Body of pancreas (tissue), 4 donors: ENCODE results near the gene OR2A25. TPM values are rescaled to one million over a fixed set of nuclear protein-coding genes. Genes with fewer than 3 reads are reported as not detected.

Source experiments
- ATAC-seq: fragments of 150-250 bp; one replicate; pipeline ENCODE4 v1.9.1; 2016
- DNase-seq, 4 donors: peaks; one replicate each; pipeline ENCODE4 v3.0.0-alpha.2; 2019
- H3K27ac ChIP-seq, 4 donors: fragments of 200-600 bp; sonication (generic); 1 replicate in 3 of 4; 2 replicates in 1 of 4; pipeline versions ENCODE4 v1.5.1 to v1.6.1; 2016 to 2019; ENCODE audit warnings: mild to moderate bottlenecking in 1 of 4, mixed read lengths in 1 of 4, moderate library complexity in 1 of 4
- H3K27me3 ChIP-seq, 2 donors: fragments of 200-600 bp; sonication (generic); one replicate each; pipeline ENCODE4 v1.6.0; 2016; ENCODE audit warnings: mild to moderate bottlenecking in 1 of 2
- H3K36me3 ChIP-seq, 2 donors: fragments of 200-600 bp; sonication (generic); replicated peaks in 1 of 2; 2 replicates each; pipeline ENCODE4 v1.5.1; 2016; ENCODE audit warnings: low read depth in 2 of 2; ENCODE audit not compliant: insufficient read depth in 1 of 2
- H3K4me1 ChIP-seq: fragments of 200-600 bp; sonication (generic); one replicate; pipeline ENCODE4 v1.6.0; 2016
- H3K4me3 ChIP-seq, 2 donors: fragments of 200-600 bp; sonication (generic); 1 replicate in 1 of 2; 2 replicates in 1 of 2; pipeline ENCODE4 v1.5.1; 2016 to 2019
- H3K9me3 ChIP-seq, 3 donors: fragments of 200-600 bp; sonication (generic); 1 replicate in 2 of 3; 2 replicates in 1 of 3; pipeline ENCODE4 v1.5.1; 2016
- CTCF ChIP-seq, 7 experiments: fragments of 450-650 bp in 4 of 7; fragments of 200-600 bp in 3 of 7; sonication (generic) in 3 of 7; IDR thresholded peaks; one replicate each; pipeline ENCODE4 v1.5.1; 2016 to 2019; ENCODE audit warnings: antibody characterized with exemption in 7 of 7
- POLR2A ChIP-seq, 3 donors: fragments of 450-650 bp; IDR thresholded peaks; one replicate each; pipeline ENCODE4 v1.6.1; 2016; ENCODE audit warnings: antibody characterized with exemption in 3 of 3, mild to moderate bottlenecking in 2 of 3
- WGBS, 2 donors: methylation state at CpG; one replicate each; pipeline ENCODE4 v1.1.5; 2017; 5-methylcytosine and 5-hydroxymethylcytosine counted together
- intact Hi-C: fragments of 100-400 bp; cut with DNase I; formaldehyde crosslinking; loops from one replicate; pipeline ENCODE4 v1.15.1; 2023
- total RNA-seq, 2 donors: library from RNA; depleted of rRNA; stranded (reverse); fragments of >200 nt; gene quantifications; one replicate each; pipeline ENCODE4 v1.1.0, GENCODE V29; 2016

Gene OR2A25
- total RNA-seq, 2 donors from 2014 or later = not detected

GRCh38 chr7:144057954-144058353 is 11.7 kb upstream of the OR2A25 start:
- H3K4me3 ChIP-seq = no peak overlapping the region
- WGBS, 2 donors = 71 to 83% methylated on average over 3 of the region's 3 CpGs
- H3K36me3 ChIP-seq = no peaks in the 10 kb centered on the region
- no peak overlapping the region for H3K27ac ChIP-seq
- no peaks in the 10 kb centered on the region for H3K27me3 ChIP-seq
- H3K4me1 ChIP-seq = no peaks in the 10 kb centered on the region
- intact Hi-C loops = no loop called here
- TF ChIP-seq CTCF (IDR thresholded peaks at IDR 0.05) (no peak), POLR2A (IDR thresholded peaks at IDR 0.05) (no peak)
- DNase-seq (no peak), ATAC-seq (no peak)
- no peaks in the 10 kb centered on the region for H3K9me3 ChIP-seq

GRCh38 chr7:144063710-144064109 is 5.9 kb upstream of the OR2A25 start:
- H3K4me3 ChIP-seq = no peak overlapping the region
- H3K4me1 ChIP-seq = no peaks in the 10 kb centered on the region
- no peaks in the 10 kb centered on the region for H3K36me3 ChIP-seq
- TF ChIP-seq CTCF (IDR thresholded peaks at IDR 0.05) = no peak
- no peak for TF ChIP-seq POLR2A (IDR thresholded peaks at IDR 0.05)
- no peak for ATAC-seq
- no peaks in the 10 kb centered on the region for H3K9me3 ChIP-seq
- no peaks in the 10 kb centered on the region for H3K27me3 ChIP-seq
- no peak overlapping the region for H3K27ac ChIP-seq
- DNase-seq = no peak
- intact Hi-C loops = no loop called here
- 38% methylated on average over 3 of the region's 3 CpGs for WGBS, 2 donors

GRCh38 chr7:144069953-144070352 is 342 bp downstream of the OR2A25 start:
- 79 to 86% methylated on average over 2 of the region's 2 CpGs for WGBS, 2 donors
- Histone ChIP-seq H3K4me1 (no peaks in the 10 kb centered on the region), H3K9me3 (no peaks in the 10 kb centered on the region), H3K27ac (no peak overlapping the region), H3K36me3 (no peaks in the 10 kb centered on the region), H3K27me3 (no peaks in the 10 kb centered on the region), H3K4me3 (no peak overlapping the region)
- intact Hi-C loops = no loop called here
- DNase-seq (no peak), ATAC-seq (no peak)
- no peak for TF ChIP-seq CTCF (IDR thresholded peaks at IDR 0.05)
- no peak for TF ChIP-seq POLR2A (IDR thresholded peaks at IDR 0.05)

GRCh38 chr7:144074374-144074773 is 4.8 kb downstream of the OR2A25 start:
- no peak for DNase-seq
- H3K27ac ChIP-seq = no peak overlapping the region
- H3K27me3 ChIP-seq = no peaks in the 10 kb centered on the region
- no peak for ATAC-seq
- H3K9me3 ChIP-seq = no peaks in the 10 kb centered on the region
- no peaks in the 10 kb centered on the region for H3K36me3 ChIP-seq
- WGBS, 2 donors = 89 to 90% methylated on average over 8 of the region's 8 CpGs
- intact Hi-C loops = no loop called here
- H3K4me3 ChIP-seq = no peak overlapping the region
- no peak for TF ChIP-seq CTCF (IDR thresholded peaks at IDR 0.05)
- no peak for TF ChIP-seq POLR2A (IDR thresholded peaks at IDR 0.05)
- no peaks in the 10 kb centered on the region for H3K4me1 ChIP-seq

GRCh38 chr7:144085978-144086377 is 16.4 kb downstream of the OR2A25 start, which contains the start of gene OR2A12:
Gene OR2A12, plus strand, starts transcription at chr7:144086278. Its CDS starts 8,830 bp downstream, at chr7:144095108.
- intact Hi-C loops = no loop called here
- TF ChIP-seq CTCF (IDR thresholded peaks at IDR 0.05) (no peak), POLR2A (IDR thresholded peaks at IDR 0.05) (no peak)
- H3K9me3 ChIP-seq = no peaks in the 10 kb centered on the region
- no peak for DNase-seq
- no peaks in the 10 kb centered on the region for H3K27me3 ChIP-seq
- no peak within 1 kb of the TSS for H3K4me3 ChIP-seq
- 74 to 78% methylated on average over 2 of the region's 2 CpGs for WGBS, 2 donors
- ATAC-seq = no peak
- no peak within 1 kb of the TSS for H3K27ac ChIP-seq
- no peaks in the 10 kb centered on the region for H3K4me1 ChIP-seq
- H3K36me3 ChIP-seq = no peaks in the 10 kb centered on the region
